ENCODE results near the gene KRT73. TPM values are rescaled to one million over a fixed set of nuclear protein-coding genes. Genes with fewer than 3 reads are reported as not detected.

The KRT73 gene
- total and polyA plus RNA-seq, 7 experiments from 2014 or later, result 1.0 to 96.4 (median 26.7) TPM

DNA sequence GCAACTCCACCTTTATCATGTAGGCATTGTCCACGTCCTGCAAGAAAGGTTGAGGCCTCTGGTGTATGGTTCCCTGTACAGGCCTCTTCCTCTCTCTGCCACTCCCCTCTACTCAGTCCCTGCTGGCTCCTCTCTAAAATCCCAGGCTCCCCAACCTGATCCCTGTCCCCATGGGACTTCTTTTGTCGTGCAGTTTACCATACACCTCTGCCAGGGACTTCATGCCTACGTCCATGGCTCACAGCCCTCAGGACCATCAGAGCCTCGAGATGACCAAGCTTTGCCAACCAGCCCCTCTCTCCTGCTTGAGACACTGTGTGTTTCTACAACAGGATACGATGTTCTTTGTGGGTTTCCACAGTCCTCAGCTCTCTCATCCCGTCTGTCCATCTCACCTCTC is 30.7 kb upstream of the KRT73 start:
- peaks cover 3 to 18% (median 4%) of the 10 kb centered on the region in 5 donors for H3K36me3 Mint-ChIP-seq
- peak overlapping the region in 8 of 9 donors; percentile 55 to 100 (median 98) for H3K27ac Mint-ChIP-seq
- Histone ChIP-seq H3K27ac (ENCODE audit: low read depth, low read length) (no peak overlapping the region), H3K27me3 (ENCODE audit: control insufficient read depth in 2 of 2, insufficient read depth in 2 of 2, low read length in 2 of 2) (no peaks in the 10 kb centered on the region), H3K9me3 (ENCODE audit: control insufficient read depth in 2 of 3, low read length in 3 of 3) (no peaks in the 10 kb centered on the region), H3K4me1 (ENCODE audit: control insufficient read depth in 2 of 2, insufficient read depth in 2 of 2, low read length in 2 of 2) (peaks cover 28 to 52% of the 10 kb centered on the region in 2 donors), H3K4me3 (ENCODE audit: low read length) (no peak overlapping the region), H3K36me3 (ENCODE audit: control insufficient read depth in 2 of 3, insufficient read depth in 3 of 3, low read length in 3 of 3) (no peaks in the 10 kb centered on the region)
- H3K4me1 Mint-ChIP-seq, result peaks cover 49 to 86% (median 69%) of the 10 kb centered on the region in 7 donors
- POLR2A ChIA-PET, result interaction anchor here (0.8 to 12.4 kb wide), 7 partner anchors 10 to 56 kb away, joined by 3 to 223 read pairs (median 5); partner anchors contain the start of genes KRT1 and KRT73
- intact Hi-C loops (cut with micrococcal nuclease), result loop anchor here in 1 of 2 donors (5.0 kb wide), 1 partner anchor 43 kb away; no protein-coding TSS in a partner anchor
- H3K9me3 Mint-ChIP-seq, result peaks cover 0 to 13% (median 7%) of the 10 kb centered on the region in 11 donors
- ATAC-seq (no peak), DNase-seq (no peak)
- peak overlapping the region in 9 of 10 donors; percentile 9 to 85 (median 34) for H3K4me3 Mint-ChIP-seq
- H3K27me3 Mint-ChIP-seq, result peaks cover 0 to 10% (median 0%) of the 10 kb centered on the region in 5 donors
- CTCF ChIA-PET, result interaction anchor here (1.0 to 1.8 kb wide), 5 partner anchors 36 to 221 kb away, joined by 3 to 4 read pairs (median 3); no protein-coding TSS in a partner anchor

DNA sequence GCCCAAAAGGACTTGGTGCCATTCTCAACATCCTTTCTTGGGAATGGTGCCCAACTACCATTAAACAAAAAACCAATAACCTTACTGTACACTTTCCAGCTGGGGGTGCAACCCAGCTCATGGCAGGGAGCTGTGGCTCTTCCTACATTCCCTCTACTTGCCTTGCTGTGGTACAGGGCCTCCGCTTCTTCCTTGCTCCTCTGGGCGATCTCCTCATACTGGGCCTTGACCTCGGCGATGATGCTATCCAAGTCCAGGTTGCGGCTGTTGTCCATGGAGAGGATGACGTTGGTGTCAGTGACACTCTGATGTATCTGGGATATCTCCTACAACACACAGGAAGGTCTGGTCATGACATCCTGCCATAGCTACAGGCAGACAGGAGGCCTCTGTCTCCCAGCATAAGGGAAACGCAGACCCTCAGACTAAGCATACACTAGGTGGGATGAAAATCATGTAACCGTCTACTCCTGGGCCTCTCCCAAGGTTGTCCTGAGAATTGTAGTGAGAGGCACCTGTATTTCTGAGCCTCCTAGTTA is 29.7 kb upstream of the KRT73 start:
- no peak for DNase-seq
- ATAC-seq, result no peak
- H3K4me3 Mint-ChIP-seq, result peak overlapping the region in 7 of 10 donors; percentile 49 to 88 (median 73)
- H3K4me1 ChIP-seq (ENCODE audit: control insufficient read depth in 2 of 2, insufficient read depth in 2 of 2, low read length in 2 of 2), result peaks cover 28 to 62% of the 10 kb centered on the region in 2 donors
- H3K9me3 Mint-ChIP-seq, result peaks cover 0 to 13% (median 7%) of the 10 kb centered on the region in 11 donors
- no peak overlapping the region for H3K4me3 ChIP-seq (ENCODE audit: low read length)
- no peaks in the 10 kb centered on the region for H3K9me3 ChIP-seq (ENCODE audit: control insufficient read depth in 2 of 3, low read length in 3 of 3)
- ChIA-PET POLR2A (interaction anchor here (0.6 to 12.4 kb wide), 13 partner anchors 9 to 133 kb away, joined by 3 to 223 read pairs (median 5); partner anchors contain the start of genes KRT1 and KRT73), CTCF (interaction anchor here (1.2 to 1.8 kb wide), 8 partner anchors 29 to 64 kb away, joined by 3 to 5 read pairs (median 4); no protein-coding TSS in a partner anchor)
- intact Hi-C loops (cut with micrococcal nuclease), result loop anchor here in 1 of 2 donors (5.0 kb wide), 1 partner anchor 44 kb away; no protein-coding TSS in a partner anchor
- H3K27me3 Mint-ChIP-seq, result peaks cover 0 to 4% (median 0%) of the 10 kb centered on the region in 5 donors
- peaks cover 3 to 23% (median 4%) of the 10 kb centered on the region in 5 donors for H3K36me3 Mint-ChIP-seq
- H3K36me3 ChIP-seq (ENCODE audit: control insufficient read depth in 2 of 3, insufficient read depth in 3 of 3, low read length in 3 of 3), result no peaks in the 10 kb centered on the region
- peak overlapping the region; percentile 15 to 100 (median 100) for H3K27ac Mint-ChIP-seq
- peak overlapping the region; percentile 22 for H3K27ac ChIP-seq (ENCODE audit: low read depth, low read length)
- no peaks in the 10 kb centered on the region for H3K27me3 ChIP-seq (ENCODE audit: control insufficient read depth in 2 of 2, insufficient read depth in 2 of 2, low read length in 2 of 2)
- peaks cover 52 to 88% (median 72%) of the 10 kb centered on the region in 7 donors for H3K4me1 Mint-ChIP-seq

DNA sequence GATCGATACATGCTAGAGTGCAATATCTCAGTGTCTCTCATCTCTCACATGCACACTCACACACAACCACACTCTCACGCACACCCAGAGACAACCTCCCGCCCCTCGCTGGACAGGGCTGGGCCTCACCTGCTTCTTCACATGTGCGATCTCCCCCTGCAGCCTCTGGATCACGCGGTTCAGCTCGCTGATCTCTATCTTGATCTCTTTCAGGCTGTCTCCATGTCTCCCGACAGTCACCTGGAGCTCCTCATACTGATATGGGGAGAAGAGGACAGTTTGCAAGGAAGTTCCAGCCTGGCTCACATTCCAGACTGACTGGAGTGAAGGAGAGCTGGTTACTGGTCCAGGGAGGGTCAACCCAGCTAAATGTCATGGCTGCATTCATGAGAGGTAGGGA is 29.2 kb upstream of the KRT73 start:
- Mint-ChIP-seq H3K27ac (peak overlapping the region; percentile 68 to 100 (median 100)), H3K4me3 (peak overlapping the region in 9 of 10 donors; percentile 11 to 88 (median 73)), H3K9me3 (peaks cover 0 to 13% (median 7%) of the 10 kb centered on the region in 11 donors), H3K36me3 (peaks cover 3 to 24% (median 4%) of the 10 kb centered on the region in 5 donors), H3K4me1 (peaks cover 54 to 91% (median 77%) of the 10 kb centered on the region in 7 donors), H3K27me3 (peaks cover 0 to 4% (median 0%) of the 10 kb centered on the region in 5 donors)
- H3K27ac ChIP-seq (ENCODE audit: low read depth, low read length), result peak overlapping the region; percentile 92
- ChIA-PET POLR2A (interaction anchor here (0.6 to 12.4 kb wide), 10 partner anchors 8 to 133 kb away, joined by 3 to 223 read pairs (median 6); partner anchors contain the start of genes KRT1 and KRT73), CTCF (interaction anchor here (1.1 to 1.7 kb wide), 8 partner anchors 28 to 223 kb away, joined by 3 to 5 read pairs (median 4); no protein-coding TSS in a partner anchor)
- no peak for DNase-seq
- no peaks in the 10 kb centered on the region for H3K36me3 ChIP-seq (ENCODE audit: control insufficient read depth in 2 of 3, insufficient read depth in 3 of 3, low read length in 3 of 3)
- no peaks in the 10 kb centered on the region for H3K27me3 ChIP-seq (ENCODE audit: control insufficient read depth in 2 of 2, insufficient read depth in 2 of 2, low read length in 2 of 2)
- H3K4me1 ChIP-seq (ENCODE audit: control insufficient read depth in 2 of 2, insufficient read depth in 2 of 2, low read length in 2 of 2), result peaks cover 28 to 65% of the 10 kb centered on the region in 2 donors
- ATAC-seq, result no peak
- no peak overlapping the region for H3K4me3 ChIP-seq (ENCODE audit: low read length)
- intact Hi-C loops (cut with micrococcal nuclease), result loop anchor here in 1 of 2 donors (5.0 kb wide), 1 partner anchor 45 kb away; no protein-coding TSS in a partner anchor
- H3K9me3 ChIP-seq (ENCODE audit: control insufficient read depth in 2 of 3, low read length in 3 of 3), result no peaks in the 10 kb centered on the region

DNA sequence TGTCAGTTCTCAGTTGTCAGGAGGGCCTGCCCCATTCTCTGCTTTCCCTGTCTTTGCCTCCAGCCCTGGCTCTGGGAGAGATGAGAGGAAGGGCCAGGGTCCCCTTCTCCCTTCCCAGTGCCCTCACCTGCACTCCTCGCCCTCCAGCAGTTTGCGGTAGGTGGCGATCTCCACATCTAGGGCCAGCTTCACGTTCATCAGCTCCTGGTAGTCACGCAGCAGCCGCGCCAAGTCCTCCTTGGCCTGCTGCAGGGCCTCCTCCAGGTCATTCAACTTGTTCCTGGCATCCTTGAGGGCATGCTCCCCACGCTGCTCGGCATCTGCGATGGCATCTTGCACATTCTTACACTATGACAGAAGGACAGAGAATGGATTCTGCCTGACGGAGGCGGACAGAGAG is 28.3 kb upstream of the KRT73 start:
- H3K27ac Mint-ChIP-seq, result peak overlapping the region; percentile 97 to 100 (median 100)
- ChIA-PET CTCF (interaction anchor here (0.7 to 1.7 kb wide), 5 partner anchors 33 to 224 kb away, joined by 3 to 5 read pairs (median 4); no protein-coding TSS in a partner anchor), POLR2A (interaction anchor here (0.8 to 12.4 kb wide), 8 partner anchors 9 to 60 kb away, joined by 3 to 223 read pairs (median 8); partner anchors contain the start of genes KRT1 and KRT73)
- H3K4me3 Mint-ChIP-seq, result peak overlapping the region in 9 of 10 donors; percentile 47 to 88 (median 83)
- Histone ChIP-seq H3K9me3 (ENCODE audit: control insufficient read depth in 2 of 3, low read length in 3 of 3) (no peaks in the 10 kb centered on the region), H3K27ac (ENCODE audit: low read depth, low read length) (peak overlapping the region; percentile 92), H3K36me3 (ENCODE audit: control insufficient read depth in 2 of 3, insufficient read depth in 3 of 3, low read length in 3 of 3) (no peaks in the 10 kb centered on the region), H3K4me3 (ENCODE audit: low read length) (no peak overlapping the region), H3K27me3 (ENCODE audit: control insufficient read depth in 2 of 2, insufficient read depth in 2 of 2, low read length in 2 of 2) (no peaks in the 10 kb centered on the region), H3K4me1 (ENCODE audit: control insufficient read depth in 2 of 2, insufficient read depth in 2 of 2, low read length in 2 of 2) (peaks cover 28 to 75% of the 10 kb centered on the region in 2 donors)
- no peak for ATAC-seq
- peaks cover 61 to 92% (median 87%) of the 10 kb centered on the region in 7 donors for H3K4me1 Mint-ChIP-seq
- DNase-seq, result no peak
- H3K27me3 Mint-ChIP-seq, result peaks cover 0 to 7% (median 0%) of the 10 kb centered on the region in 5 donors
- intact Hi-C loops (cut with micrococcal nuclease), result loop anchor here in 1 of 2 donors (5.0 kb wide), 1 partner anchor 46 kb away; no protein-coding TSS in a partner anchor
- H3K36me3 Mint-ChIP-seq, result peaks cover 3 to 28% (median 4%) of the 10 kb centered on the region in 5 donors
- peaks cover 0 to 13% (median 7%) of the 10 kb centered on the region in 11 donors for H3K9me3 Mint-ChIP-seq

DNA sequence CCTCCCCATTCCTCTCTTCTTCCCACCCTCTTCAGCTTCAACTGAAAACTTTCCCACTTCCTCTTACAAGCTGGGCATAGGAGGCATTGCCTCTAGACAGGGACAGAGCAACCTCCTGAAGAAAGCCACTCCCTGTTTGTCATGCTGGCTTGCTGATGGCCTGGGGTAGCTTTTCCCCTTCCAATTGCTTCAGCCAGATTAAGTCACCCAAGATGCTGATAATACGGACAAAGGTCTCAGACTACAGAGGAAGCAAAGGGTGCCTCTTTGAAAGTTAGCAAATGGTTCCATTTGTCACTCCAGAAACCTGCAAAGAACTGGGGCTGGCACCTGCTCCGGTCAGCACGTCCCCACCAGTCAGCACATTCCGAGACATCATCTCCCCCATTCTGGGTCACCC is 27.6 kb upstream of the KRT73 start:
- no peaks in the 10 kb centered on the region for H3K36me3 ChIP-seq (ENCODE audit: control insufficient read depth in 2 of 3, insufficient read depth in 3 of 3, low read length in 3 of 3)
- peak overlapping the region; percentile 72 to 88 (median 83) for H3K4me3 Mint-ChIP-seq
- H3K27me3 Mint-ChIP-seq, result peaks cover 0 to 12% (median 0%) of the 10 kb centered on the region in 5 donors
- H3K27ac ChIP-seq (ENCODE audit: low read depth, low read length), result peak overlapping the region; percentile 92
- peak overlapping the region; percentile 97 to 100 (median 100) for H3K27ac Mint-ChIP-seq
- intact Hi-C loops (cut with micrococcal nuclease), result loop anchor here (1.0 to 5.0 kb wide), 8 partner anchors 13 to 224 kb away; no protein-coding TSS in a partner anchor
- peaks cover 28 to 81% of the 10 kb centered on the region in 2 donors for H3K4me1 ChIP-seq (ENCODE audit: control insufficient read depth in 2 of 2, insufficient read depth in 2 of 2, low read length in 2 of 2)
- H3K27me3 ChIP-seq (ENCODE audit: control insufficient read depth in 2 of 2, insufficient read depth in 2 of 2, low read length in 2 of 2), result no peaks in the 10 kb centered on the region
- H3K9me3 Mint-ChIP-seq, result peaks cover 0 to 13% (median 7%) of the 10 kb centered on the region in 11 donors
- ATAC-seq, result no peak
- POLR2A ChIA-PET, result interaction anchor here (0.5 to 12.4 kb wide), 10 partner anchors 13 to 234 kb away, joined by 3 to 223 read pairs (median 6); partner anchors contain the start of genes KRT1 and KRT73
- no peak for DNase-seq
- peaks cover 67 to 99% (median 93%) of the 10 kb centered on the region in 7 donors for H3K4me1 Mint-ChIP-seq
- peak overlapping the region; percentile 4 for H3K4me3 ChIP-seq (ENCODE audit: low read length)
- H3K36me3 Mint-ChIP-seq, result peaks cover 3 to 30% (median 6%) of the 10 kb centered on the region in 5 donors
- CTCF ChIA-PET, result interaction anchor here (0.7 to 2.4 kb wide), 5 partner anchors 12 to 113 kb away, joined by 3 to 21 read pairs (median 10); no protein-coding TSS in a partner anchor
- no peaks in the 10 kb centered on the region for H3K9me3 ChIP-seq (ENCODE audit: control insufficient read depth in 2 of 3, low read length in 3 of 3)

Measured in naive thymus-derived CD4-positive, alpha-beta T cell (primary cell).